Loucy (cell line): ENCODE results near the gene NXN.

Source experiments
- CTCF ChIP-seq: fragments of 200-600 bp; sonication (generic); conservative IDR thresholded peaks from 2 replicates; pipeline ENCODE4 v1.5.1; 2014; ENCODE audit warnings: mild to moderate bottlenecking, antibody characterized with exemption, low read length
- EZH2phosphoT487 ChIP-seq: fragments of 200-600 bp; IDR thresholded peaks from 2 replicates; pipeline ENCODE4 v1.6.1; 2018; ENCODE audit warnings: antibody characterized with exemption, mild to moderate bottlenecking, moderate library complexity, borderline replicate concordance

- TF ChIP-seq EZH2phosphoT487 (no peak), CTCF (no peak)
Observed at GRCh38 chr17:848402-848801, 131.2 kb downstream of the NXN start.
